ENCODE results near the gene PIEZO2. TPM values are rescaled to one million over a fixed set of nuclear protein-coding genes. Genes with fewer than 3 reads are reported as not detected.

Gene PIEZO2
- total RNA-seq, 1 donor from 2014 or later: 5.3 TPM

DNA sequence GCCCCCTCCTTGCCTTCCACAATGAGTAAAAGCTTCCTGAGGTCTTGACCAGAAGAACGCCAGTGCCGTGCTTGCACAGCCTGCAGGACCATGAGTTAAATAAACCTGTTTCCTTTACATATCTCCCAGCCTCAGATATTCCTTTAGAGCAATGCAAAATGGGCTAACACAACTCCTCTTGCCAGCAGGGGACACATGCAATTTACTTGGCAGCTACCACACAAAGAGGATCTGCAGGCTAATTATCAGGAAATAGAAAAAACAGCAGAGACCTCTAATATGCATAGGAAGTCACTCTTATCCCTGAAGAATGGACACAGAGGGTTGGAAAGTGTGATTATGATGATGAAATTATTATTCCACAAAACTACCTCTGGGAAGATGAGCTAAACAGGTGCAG, 114.0 kb downstream of the PIEZO2 start:
- Histone ChIP-seq H4K20me1 (ENCODE audit: insufficient read depth, low read length) (no peaks in the 10 kb centered on the region), H3K9me3 (ENCODE audit: insufficient read depth, low read depth, low read length) (no peaks in the 10 kb centered on the region), H3K4me2 (ENCODE audit: low read length) (no peak overlapping the region), H3K27ac (ENCODE audit: low read depth, low read length) (no peak overlapping the region), H3K79me2 (ENCODE audit: insufficient read depth, low read length) (no peaks in the 10 kb centered on the region), H3K9ac (ENCODE audit: low read length) (no peak overlapping the region), H3K27me3 (ENCODE audit: insufficient read depth, low read length) (no peaks in the 10 kb centered on the region), H3K4me3 (ENCODE audit: insufficient read depth, low read depth, low read length) (no peak overlapping the region), H2AFZ (ENCODE audit: low read depth, low read length) (no peak overlapping the region), H3K36me3 (ENCODE audit: insufficient read depth, low read length) (no peaks in the 10 kb centered on the region), H3K4me1 (ENCODE audit: insufficient read depth, low read length) (no peaks in the 10 kb centered on the region)
- DNase-seq (ENCODE audit: low read depth) (no peak), FAIRE-seq (no peak)
- Mint-ChIP-seq H3K27me3 (ENCODE audit: low read depth, unreplicated experiment) (peaks cover 2% of the 10 kb centered on the region), H3K9me3 (ENCODE audit: unreplicated experiment) (no peaks in the 10 kb centered on the region), H3K27ac (ENCODE audit: unreplicated experiment) (no peak overlapping the region), H3K36me3 (ENCODE audit: low read depth, unreplicated experiment) (no peaks in the 10 kb centered on the region), H3K4me3 (ENCODE audit: unreplicated experiment) (no peak overlapping the region), H3K4me1 (ENCODE audit: low read depth, unreplicated experiment) (no peaks in the 10 kb centered on the region)
- TF ChIP-seq, protein P1, sequence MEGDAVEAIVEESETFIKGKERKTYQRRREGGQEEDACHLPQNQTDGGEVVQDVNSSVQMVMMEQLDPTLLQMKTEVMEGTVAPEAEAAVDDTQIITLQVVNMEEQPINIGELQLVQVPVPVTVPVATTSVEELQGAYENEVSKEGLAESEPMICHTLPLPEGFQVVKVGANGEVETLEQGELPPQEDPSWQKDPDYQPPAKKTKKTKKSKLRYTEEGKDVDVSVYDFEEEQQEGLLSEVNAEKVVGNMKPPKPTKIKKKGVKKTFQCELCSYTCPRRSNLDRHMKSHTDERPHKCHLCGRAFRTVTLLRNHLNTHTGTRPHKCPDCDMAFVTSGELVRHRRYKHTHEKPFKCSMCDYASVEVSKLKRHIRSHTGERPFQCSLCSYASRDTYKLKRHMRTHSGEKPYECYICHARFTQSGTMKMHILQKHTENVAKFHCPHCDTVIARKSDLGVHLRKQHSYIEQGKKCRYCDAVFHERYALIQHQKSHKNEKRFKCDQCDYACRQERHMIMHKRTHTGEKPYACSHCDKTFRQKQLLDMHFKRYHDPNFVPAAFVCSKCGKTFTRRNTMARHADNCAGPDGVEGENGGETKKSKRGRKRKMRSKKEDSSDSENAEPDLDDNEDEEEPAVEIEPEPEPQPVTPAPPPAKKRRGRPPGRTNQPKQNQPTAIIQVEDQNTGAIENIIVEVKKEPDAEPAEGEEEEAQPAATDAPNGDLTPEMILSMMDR (IDR thresholded peaks at IDR 0.05; ENCODE audit: insufficient read depth, low read depth, low read length): no peak
- no peak for TF ChIP-seq EZH2 (IDR thresholded peaks at IDR 0.05; ENCODE audit: insufficient read depth, low read length)

DNA sequence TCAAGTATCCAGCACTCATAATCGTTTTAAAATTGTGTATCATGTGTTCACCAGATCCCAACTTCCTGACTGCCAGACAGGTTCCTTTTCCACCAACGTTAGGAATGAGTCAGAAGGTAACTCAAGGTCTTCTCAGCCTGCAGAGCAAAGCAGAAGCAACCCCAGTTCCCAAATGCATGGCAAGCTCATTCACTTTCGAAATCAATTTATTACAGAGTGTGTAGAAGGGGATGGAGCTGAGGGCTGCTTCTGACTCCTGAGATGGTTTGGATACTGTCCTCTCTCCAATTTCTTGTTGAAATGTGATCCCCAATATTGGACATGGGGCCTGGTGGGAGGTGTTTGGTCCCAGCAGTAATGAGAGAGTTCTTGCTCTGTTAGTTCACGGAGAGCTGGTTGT, 114.5 kb downstream of the PIEZO2 start:
- no peak for DNase-seq (ENCODE audit: low read depth)
- no peak for FAIRE-seq
- no peak overlapping the region for H3K27ac Mint-ChIP-seq (ENCODE audit: unreplicated experiment)

DNA sequence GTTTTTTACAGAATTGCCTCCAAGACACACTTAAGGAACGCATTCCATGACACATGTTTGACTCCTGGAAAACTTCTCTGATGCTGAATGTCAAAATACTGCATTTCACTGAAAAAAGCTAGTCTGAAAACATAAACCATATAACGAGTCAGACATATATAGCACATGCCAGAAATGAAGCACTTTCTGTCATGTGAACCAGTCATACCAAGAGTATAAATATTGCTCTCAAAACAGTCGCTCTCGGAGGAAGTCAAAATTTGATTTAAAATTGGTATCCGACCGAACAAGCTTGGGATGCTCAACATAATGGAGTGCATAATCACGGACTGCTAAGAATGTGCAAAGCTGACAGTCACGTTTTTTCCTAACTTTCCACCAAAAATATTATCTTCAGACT, 115.9 kb downstream of the PIEZO2 start:
- Histone ChIP-seq H3K79me2 (ENCODE audit: insufficient read depth, low read length) (no peaks in the 10 kb centered on the region), H2AFZ (ENCODE audit: low read depth, low read length) (no peak overlapping the region), H3K4me1 (ENCODE audit: insufficient read depth, low read length) (no peaks in the 10 kb centered on the region), H4K20me1 (ENCODE audit: insufficient read depth, low read length) (no peaks in the 10 kb centered on the region), H3K9me3 (ENCODE audit: insufficient read depth, low read depth, low read length) (no peaks in the 10 kb centered on the region), H3K4me2 (ENCODE audit: low read length) (no peak overlapping the region), H3K4me3 (ENCODE audit: insufficient read depth, low read depth, low read length) (no peak overlapping the region), H3K27ac (ENCODE audit: low read depth, low read length) (no peak overlapping the region), H3K27me3 (ENCODE audit: insufficient read depth, low read length) (no peaks in the 10 kb centered on the region), H3K9ac (ENCODE audit: low read length) (no peak overlapping the region), H3K36me3 (ENCODE audit: insufficient read depth, low read length) (no peaks in the 10 kb centered on the region)
- DNase-seq (ENCODE audit: low read depth) (no peak), FAIRE-seq (no peak)
- H3K27me3 Mint-ChIP-seq (ENCODE audit: low read depth, unreplicated experiment): peaks cover 6% of the 10 kb centered on the region
- no peaks in the 10 kb centered on the region for H3K9me3 Mint-ChIP-seq (ENCODE audit: unreplicated experiment)
- no peaks in the 10 kb centered on the region for H3K36me3 Mint-ChIP-seq (ENCODE audit: low read depth, unreplicated experiment)
- no peak overlapping the region for H3K27ac Mint-ChIP-seq (ENCODE audit: unreplicated experiment)
- no peaks in the 10 kb centered on the region for H3K4me1 Mint-ChIP-seq (ENCODE audit: low read depth, unreplicated experiment)
- H3K4me3 Mint-ChIP-seq (ENCODE audit: unreplicated experiment): no peak overlapping the region
- no peak for TF ChIP-seq EZH2 (IDR thresholded peaks at IDR 0.05; ENCODE audit: insufficient read depth, low read length)
- TF ChIP-seq, protein P1 (IDR thresholded peaks at IDR 0.05; ENCODE audit: insufficient read depth, low read depth, low read length): no peak

More for the DNA sequence above, 114.5 kb downstream of the PIEZO2 start:
- Histone ChIP-seq H3K9ac (ENCODE audit: low read length) (no peak overlapping the region), H3K79me2 (ENCODE audit: insufficient read depth, low read length) (no peaks in the 10 kb centered on the region), H3K27ac (ENCODE audit: low read depth, low read length) (no peak overlapping the region), H2AFZ (ENCODE audit: low read depth, low read length) (no peak overlapping the region), H3K4me1 (ENCODE audit: insufficient read depth, low read length) (no peaks in the 10 kb centered on the region), H3K4me2 (ENCODE audit: low read length) (no peak overlapping the region), H3K36me3 (ENCODE audit: insufficient read depth, low read length) (no peaks in the 10 kb centered on the region), H3K9me3 (ENCODE audit: insufficient read depth, low read depth, low read length) (no peaks in the 10 kb centered on the region), H4K20me1 (ENCODE audit: insufficient read depth, low read length) (no peaks in the 10 kb centered on the region), H3K27me3 (ENCODE audit: insufficient read depth, low read length) (no peaks in the 10 kb centered on the region), H3K4me3 (ENCODE audit: insufficient read depth, low read depth, low read length) (no peak overlapping the region)
- H3K9me3 Mint-ChIP-seq (ENCODE audit: unreplicated experiment): no peaks in the 10 kb centered on the region
- no peaks in the 10 kb centered on the region for H3K4me1 Mint-ChIP-seq (ENCODE audit: low read depth, unreplicated experiment)
- no peaks in the 10 kb centered on the region for H3K36me3 Mint-ChIP-seq (ENCODE audit: low read depth, unreplicated experiment)
- H3K4me3 Mint-ChIP-seq (ENCODE audit: unreplicated experiment): no peak overlapping the region
- TF ChIP-seq, protein P1 (IDR thresholded peaks at IDR 0.05; ENCODE audit: insufficient read depth, low read depth, low read length): no peak
- no peak for TF ChIP-seq EZH2 (IDR thresholded peaks at IDR 0.05; ENCODE audit: insufficient read depth, low read length)
- H3K27me3 Mint-ChIP-seq (ENCODE audit: low read depth, unreplicated experiment): peaks cover 2% of the 10 kb centered on the region
